Gastroesophageal sphincter (tissue), 4 donors: ENCODE measurements around the gene FBXO41. TPM values are rescaled to one million over a fixed set of nuclear protein-coding genes. Genes with fewer than 3 reads are reported as not detected.

Source experiments
- ATAC-seq: fragments of 150-250 bp; one replicate; pipeline ENCODE4 v1.9.1; 2016; ENCODE audit warnings: mild to moderate bottlenecking, moderate library complexity
- H3K27ac ChIP-seq, 4 donors: fragments of 200-600 bp; sonication (generic) in 3 of 4; 1 replicate in 3 of 4; 2 replicates in 1 of 4; pipeline ENCODE4 v1.5.1; 2016 to 2019
- H3K27me3 ChIP-seq: fragments of 200-600 bp; sonication (generic); one replicate; pipeline ENCODE4 v1.5.1; 2019
- H3K36me3 ChIP-seq, 2 donors: fragments of 200-600 bp; sonication (generic); one replicate each; pipeline ENCODE4 v1.5.1; 2019; ENCODE audit warnings: control low read depth in 1 of 2
- H3K4me1 ChIP-seq, 3 donors: fragments of 200-600 bp; sonication (generic); 1 replicate in 2 of 3; 2 replicates in 1 of 3; pipeline ENCODE4 v1.5.1; 2016 to 2019; ENCODE audit warnings: control low read depth in 2 of 3
- H3K4me3 ChIP-seq, 2 donors: fragments of 200-600 bp; sonication (generic); one replicate each; pipeline ENCODE4 v1.5.1; 2019; ENCODE audit warnings: mild to moderate bottlenecking in 1 of 2, moderate library complexity in 1 of 2
- H3K9me3 ChIP-seq, 3 donors: fragments of 200-600 bp; sonication (generic); one replicate each; pipeline ENCODE4 v1.5.1; 2017 to 2019; ENCODE audit warnings: control low read depth in 2 of 3
- CTCF ChIP-seq, 4 experiments: fragments of 200-600 bp in 2 of 4; fragments of 450-650 bp in 2 of 4; sonication (generic) in 1 of 4; IDR thresholded peaks; one replicate each; pipeline ENCODE4 v1.5.1; 2017 to 2019; ENCODE audit warnings: antibody characterized with exemption in 4 of 4, mild to moderate bottlenecking in 2 of 4, moderate library complexity in 2 of 4
- EP300 ChIP-seq: sonication (generic); formaldehyde crosslinking; IDR thresholded peaks from one replicate; pipeline ENCODE4 v1.6.1; 2017; ENCODE audit warnings: antibody characterized with exemption, mild to moderate bottlenecking
- POLR2A ChIP-seq, 2 donors: fragments of 450-650 bp; IDR thresholded peaks; one replicate each; pipeline ENCODE4 v1.6.1; 2017; ENCODE audit warnings: antibody characterized with exemption in 2 of 2, mild to moderate bottlenecking in 2 of 2, moderate library complexity in 1 of 2
- POLR2AphosphoS5 ChIP-seq: sonication (generic); formaldehyde crosslinking; IDR thresholded peaks from one replicate; pipeline ENCODE4 v1.6.1; 2017; ENCODE audit warnings: antibody characterized with exemption
- whole genome bisulfite sequencing, 2 donors: methylation state at CpG; one replicate each; pipeline ENCODE4 v1.1.5; 2018; ENCODE audit warnings: low coverage in 1 of 2; 5-methylcytosine and 5-hydroxymethylcytosine counted together
- total RNA-seq, 4 donors: library from RNA; depleted of rRNA; stranded (reverse); fragments of >200 nt; gene quantifications; one replicate each; pipeline ENCODE4 v1.1.0, GENCODE V29; 2016

FBXO41 gene
- total RNA-seq, 4 donors from 2014 or later: 2.2 to 5.4 (median 4.0) TPM

GRCh38 chr2:73297586-73297985 lies 13.3 kb upstream of the FBXO41 start:
- no peaks in the 10 kb centered on the region for H3K36me3 ChIP-seq
- no peaks in the 10 kb centered on the region for H3K9me3 ChIP-seq
- H3K27ac ChIP-seq: no peak overlapping the region
- peaks cover 82% of the 10 kb centered on the region for H3K27me3 ChIP-seq
- no peak for ATAC-seq
- 44 to 53% methylated on average over 3 to 4 of the region's 4 CpGs for WGBS, 2 donors
- TF ChIP-seq CTCF (IDR thresholded peaks at IDR 0.05) (no peak), EP300 (no peak), POLR2AphosphoS5 (no peak), POLR2A (IDR thresholded peaks at IDR 0.05) (no peak)
- peaks cover 0 to 14% (median 6%) of the 10 kb centered on the region in 3 donors for H3K4me1 ChIP-seq
- no peak overlapping the region for H3K4me3 ChIP-seq

- Histone ChIP-seq H3K36me3 (no peaks in the 10 kb centered on the region), H3K9me3 (no peaks in the 10 kb centered on the region), H3K4me3 (no peak overlapping the region), H3K4me1 (peaks cover 0 to 18% (median 6%) of the 10 kb centered on the region in 3 donors), H3K27me3 (peaks cover 82% of the 10 kb centered on the region), H3K27ac (no peak overlapping the region)
- no peak for ATAC-seq
- no peak for TF ChIP-seq POLR2A (IDR thresholded peaks at IDR 0.05)
- TF ChIP-seq EP300: no peak
- no peak for TF ChIP-seq POLR2AphosphoS5
- TF ChIP-seq CTCF (IDR thresholded peaks at IDR 0.05): no peak
- 0% methylated on average over 2 of the region's 2 CpGs for WGBS, 2 donors
Observed at GRCh38 chr2:73297151-73297559, 12.9 kb upstream of the FBXO41 start.

DNA sequence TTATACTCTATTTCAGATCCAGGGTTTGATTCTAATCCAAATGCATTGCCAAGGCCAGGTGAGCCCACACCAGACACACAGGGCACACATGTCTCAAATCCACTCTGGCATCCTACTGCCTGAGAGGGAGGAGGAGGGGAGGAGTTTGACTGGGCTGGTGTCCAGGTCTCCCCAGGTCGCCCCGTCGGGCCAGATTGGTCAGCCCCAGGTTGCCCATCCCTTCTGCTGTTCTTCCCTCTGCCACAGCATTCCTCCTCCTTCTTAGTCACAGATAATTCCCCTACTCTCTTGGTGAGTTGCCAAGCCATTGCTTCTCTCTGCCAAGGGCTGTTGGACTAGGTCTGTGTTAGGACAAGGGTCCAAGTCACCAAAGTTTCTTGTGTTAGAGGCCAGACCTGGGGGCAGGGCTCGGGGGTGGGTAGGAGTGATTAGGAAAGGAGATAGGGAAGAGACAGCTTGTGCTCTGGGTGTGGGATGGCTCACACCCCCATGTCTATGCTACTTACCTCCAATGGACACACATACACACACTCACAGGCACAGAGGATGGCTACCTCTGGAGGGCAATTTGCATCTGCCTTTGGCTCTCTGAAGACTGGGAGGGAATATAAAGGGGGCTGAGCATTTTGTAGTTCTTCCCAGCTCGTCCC lies 11.6 kb upstream of the FBXO41 start:
- no peak for ATAC-seq
- no peak overlapping the region for H3K4me3 ChIP-seq
- H3K27me3 ChIP-seq: peaks cover 92% of the 10 kb centered on the region
- peaks cover 0 to 31% (median 10%) of the 10 kb centered on the region in 3 donors for H3K4me1 ChIP-seq
- no peaks in the 10 kb centered on the region for H3K9me3 ChIP-seq
- TF ChIP-seq POLR2AphosphoS5 (no peak), POLR2A (IDR thresholded peaks at IDR 0.05) (no peak), CTCF (IDR thresholded peaks at IDR 0.05) (no peak)
- no peaks in the 10 kb centered on the region for H3K36me3 ChIP-seq
- 26 to 29% methylated on average over 3 to 5 of the region's 5 CpGs for WGBS, 2 donors
- H3K27ac ChIP-seq: no peak overlapping the region

- 80 to 89% methylated on average over 1 to 2 of the region's 2 CpGs for whole genome bisulfite sequencing, 2 donors
- H3K27ac ChIP-seq: no peak overlapping the region
- no peaks in the 10 kb centered on the region for H3K36me3 ChIP-seq
- peaks cover 100% of the 10 kb centered on the region for H3K27me3 ChIP-seq
- no peaks in the 10 kb centered on the region for H3K9me3 ChIP-seq
- no peak overlapping the region for H3K4me3 ChIP-seq
- peaks cover 0 to 31% (median 10%) of the 10 kb centered on the region in 3 donors for H3K4me1 ChIP-seq
- ATAC-seq: no peak
- TF ChIP-seq POLR2A (IDR thresholded peaks at IDR 0.05) (no peak), EP300 (no peak), CTCF (IDR thresholded peaks at IDR 0.05) (no peak), POLR2AphosphoS5 (no peak)
Observed at GRCh38 chr2:73294239-73294638, 10.0 kb upstream of the FBXO41 start.

DNA sequence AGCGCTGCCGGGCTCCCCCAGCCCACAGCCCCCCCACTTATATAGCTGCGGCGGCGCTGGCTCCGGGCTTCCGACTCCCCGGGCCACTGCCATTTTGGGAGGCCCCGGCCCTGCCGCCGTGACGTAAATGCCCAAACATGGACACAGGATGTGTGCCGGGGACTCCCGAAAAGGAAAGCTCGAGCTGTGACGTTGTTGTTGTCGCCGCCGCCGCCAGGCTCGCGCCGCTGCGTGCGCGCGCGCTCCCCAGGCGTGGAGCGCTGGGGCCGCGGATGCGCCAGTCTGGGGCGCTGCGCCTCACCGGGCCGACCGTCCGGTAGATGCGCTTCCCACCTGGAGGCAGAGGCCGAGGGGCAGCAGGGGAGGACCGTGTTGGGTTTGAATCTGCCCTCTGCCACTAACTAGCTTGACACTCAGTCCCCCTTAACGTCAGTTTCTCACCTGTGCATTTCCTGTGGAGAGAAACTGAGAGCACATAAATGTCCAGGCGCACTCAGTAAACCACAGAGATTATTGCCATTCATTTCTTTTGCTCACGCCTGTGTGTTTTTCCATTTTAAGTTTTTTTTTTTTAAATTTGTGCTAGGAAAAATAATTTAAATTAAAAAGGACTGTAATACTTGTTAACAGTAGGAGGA lies 9.4 kb upstream of the FBXO41 start, which contains the start of gene EGR4:
Gene EGR4 (minus strand): TSS at position 15 of the 638 bp plus-strand sequence. CDS start 231 bp downstream, outside the sequence.
- H3K27ac ChIP-seq: no peak within 1 kb of the TSS
- peak in 1 of 4 experiments; percentile 4 for TF ChIP-seq CTCF (IDR thresholded peaks at IDR 0.05)
- no peak for TF ChIP-seq EP300
- H3K4me1 ChIP-seq: peaks cover 0 to 31% (median 10%) of the 10 kb centered on the region in 3 donors
- WGBS, 2 donors: 0 to 7% methylated on average over 4 of the region's 45 CpGs
- no peak for ATAC-seq
- peaks cover 100% of the 10 kb centered on the region for H3K27me3 ChIP-seq
- H3K36me3 ChIP-seq: no peaks in the 10 kb centered on the region
- H3K4me3 ChIP-seq: peak within 1 kb of the TSS; percentile 23 to 49
- no peaks in the 10 kb centered on the region for H3K9me3 ChIP-seq
